Stimulated activated CD8-positive, alpha-beta memory T cell treated with anti-CD3 and anti-CD28 coated beads, Interleukin-15, amount 100 ng/mL, for 24 hours (primary cell): ENCODE results near the gene TUBA1C.
"Not testable (repeated sequence)": the region's sequence is repeated elsewhere in the genome, so short reads cannot be mapped to it uniquely, and the experiment has no call there.

Experiments
- DNase-seq: peaks from one replicate; pipeline ENCODE4 v3.0.0-alpha.2; 2020; ENCODE audit warnings: low read depth

The TUBA1C gene

DNA sequence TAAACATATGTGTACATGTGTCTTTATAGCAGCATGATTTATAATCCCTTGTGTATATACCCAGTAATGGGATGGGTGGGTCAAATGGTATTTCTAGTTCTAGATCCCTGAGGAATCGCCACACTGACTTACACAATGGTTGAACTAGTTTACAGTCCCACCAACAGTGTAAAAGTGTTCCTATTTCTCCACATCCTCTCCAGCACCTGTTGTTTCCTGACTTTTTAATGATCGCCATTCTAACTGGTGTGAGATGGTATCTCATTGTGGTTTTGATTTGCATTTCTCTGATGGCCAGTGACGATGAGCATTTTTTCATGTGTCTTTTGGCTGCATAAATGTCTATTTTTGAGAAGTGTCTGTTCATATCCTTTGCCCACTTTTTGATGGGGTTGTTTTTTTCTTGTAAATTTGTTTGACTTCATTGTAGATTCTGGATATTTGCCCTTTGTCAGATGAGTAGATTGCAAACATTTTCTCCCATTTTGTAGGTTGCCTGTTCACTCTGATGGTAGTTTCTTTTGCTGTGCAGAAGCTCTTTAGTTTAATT, 45.6 kb downstream of the TUBA1C start:
- DNase-seq = not testable (repeated sequence)

DNA sequence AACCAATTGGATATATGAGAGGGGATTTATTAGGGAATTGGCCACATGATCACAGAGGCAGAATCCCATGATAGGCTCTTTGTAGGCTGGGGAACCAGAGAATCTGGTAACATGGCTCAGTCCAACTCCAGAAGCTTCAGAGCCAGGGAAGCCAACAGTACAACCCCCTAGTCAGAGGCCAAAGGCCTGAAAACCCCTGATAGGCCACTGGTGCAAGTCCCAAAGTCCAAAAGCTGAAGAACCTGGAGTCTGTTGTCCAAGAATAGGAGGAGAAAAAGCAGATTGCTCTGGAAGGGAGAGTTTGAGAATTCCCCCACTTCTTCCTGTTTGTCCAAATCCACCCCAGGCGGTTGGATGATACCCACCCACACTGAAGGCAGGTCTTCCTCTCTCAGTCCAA, 49.9 kb downstream of the TUBA1C start:
- no peak for DNase-seq

DNA sequence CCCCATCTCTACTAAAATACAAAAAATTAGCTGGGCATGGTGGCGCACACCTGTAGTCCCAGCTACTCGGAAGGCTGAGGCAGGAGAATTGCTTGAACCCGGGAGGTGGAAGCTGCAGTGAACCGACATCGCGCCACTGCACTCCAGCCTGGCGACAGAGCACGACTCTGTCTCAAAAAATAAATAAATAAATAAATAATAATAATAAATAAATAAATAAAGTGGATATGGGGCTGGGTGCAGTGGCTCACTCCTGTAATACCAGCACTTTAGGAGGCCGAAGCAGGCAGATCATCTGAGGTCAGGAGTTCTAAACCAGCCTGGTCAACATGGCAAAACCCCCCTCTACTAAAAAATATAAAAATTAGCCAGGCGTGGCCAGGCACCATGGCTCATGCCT, 52.2 kb downstream of the TUBA1C start:
- not testable (repeated sequence) for DNase-seq

DNA sequence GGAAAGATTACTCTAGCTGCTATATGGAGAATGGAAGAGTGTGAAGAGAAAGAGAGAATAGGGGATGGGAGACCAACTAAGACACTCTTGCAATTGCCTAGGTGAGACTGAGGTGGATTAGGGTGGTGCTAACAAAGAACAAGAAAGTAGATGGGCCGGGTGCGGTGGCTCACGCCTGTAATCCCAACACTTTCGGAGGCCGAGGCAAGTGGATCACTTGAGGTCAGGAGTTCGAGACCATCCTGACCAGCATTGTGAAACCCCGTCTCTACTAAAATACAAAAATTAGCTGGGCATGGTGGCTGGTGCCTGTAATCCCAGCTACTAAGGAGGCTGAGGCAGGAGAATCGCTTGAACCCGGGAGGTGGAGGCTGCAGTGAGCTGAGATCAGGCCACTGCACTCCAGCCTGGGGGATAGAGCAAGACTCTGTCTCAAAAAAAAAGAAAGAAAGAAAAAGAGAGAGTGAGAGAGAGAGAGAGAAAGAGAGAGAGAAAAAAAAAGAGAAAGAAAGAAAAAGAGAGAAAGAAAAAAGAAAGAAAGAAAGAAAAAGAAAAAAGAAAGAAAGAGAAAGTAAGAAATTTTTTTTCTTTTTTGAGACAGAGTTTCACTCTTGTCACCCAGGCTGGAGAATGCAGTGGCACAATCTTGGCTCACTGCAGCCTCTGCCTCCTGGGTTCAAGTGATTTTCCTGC, 55.7 kb downstream of the TUBA1C start:
- not testable (repeated sequence) for DNase-seq

DNA sequence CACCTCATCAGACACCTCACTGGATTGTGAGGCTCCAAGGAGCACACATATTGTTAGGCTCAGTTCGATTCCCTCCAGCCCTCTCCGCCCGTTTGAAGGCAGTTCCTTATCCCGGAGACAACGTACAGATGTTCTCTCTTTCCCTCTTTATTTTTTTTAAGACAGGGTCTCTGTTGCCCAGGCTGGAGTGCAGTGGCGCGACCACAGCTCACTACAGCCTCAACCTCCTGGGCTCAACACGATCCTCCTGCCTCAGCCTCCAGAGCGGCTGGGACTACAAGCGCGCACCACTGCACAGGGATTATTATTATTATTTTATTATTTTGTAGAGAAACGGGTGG, 57.5 kb downstream of the TUBA1C start:
- no peak for DNase-seq

DNA sequence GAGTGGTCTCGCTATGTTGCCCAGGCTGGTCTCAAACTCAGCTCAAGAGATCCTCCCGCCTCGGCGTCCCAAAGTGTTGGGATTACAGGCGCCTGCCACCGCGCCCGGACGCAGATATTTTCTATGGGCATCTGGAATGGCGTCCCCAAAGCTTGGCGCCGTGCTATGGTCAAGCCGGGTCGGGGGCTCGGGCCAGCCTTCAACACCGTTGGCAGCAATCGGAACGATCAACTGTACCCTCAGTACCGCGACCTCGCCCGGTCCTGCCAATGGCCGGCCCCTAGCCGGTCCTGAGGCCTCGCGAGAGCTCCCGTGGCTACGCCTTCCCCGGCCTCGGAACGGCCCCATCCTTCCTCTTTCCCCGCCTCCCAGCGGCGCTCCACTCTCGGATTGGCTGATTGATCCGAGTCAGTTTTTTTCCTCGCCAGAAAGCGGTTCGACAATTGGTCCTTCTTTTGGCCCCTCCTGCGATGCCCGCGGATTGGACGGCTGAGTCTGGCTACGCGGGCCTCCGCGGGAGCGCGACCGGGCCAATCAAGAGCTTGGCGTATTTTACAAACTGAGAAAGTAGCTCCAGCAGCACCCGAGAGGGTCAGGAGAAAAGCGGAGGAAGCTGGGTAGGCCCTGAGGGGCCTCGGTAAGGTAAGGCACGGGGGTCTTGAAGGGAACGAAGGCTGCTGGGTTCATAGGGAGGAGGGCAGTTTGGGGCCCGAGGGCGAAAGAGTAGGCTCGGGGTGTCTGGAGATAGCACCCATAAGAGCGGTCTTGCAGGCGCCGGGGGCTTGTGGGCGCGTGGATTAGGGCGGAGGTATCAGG, 58.0 kb downstream of the TUBA1C start, which contains the start of gene TROAP:
Gene TROAP, plus strand, starts transcription at position 548 of the 816 bp plus-strand sequence. CDS start 354 bp downstream, outside the sequence.
- DNase-seq = peak; percentile 80

DNA sequence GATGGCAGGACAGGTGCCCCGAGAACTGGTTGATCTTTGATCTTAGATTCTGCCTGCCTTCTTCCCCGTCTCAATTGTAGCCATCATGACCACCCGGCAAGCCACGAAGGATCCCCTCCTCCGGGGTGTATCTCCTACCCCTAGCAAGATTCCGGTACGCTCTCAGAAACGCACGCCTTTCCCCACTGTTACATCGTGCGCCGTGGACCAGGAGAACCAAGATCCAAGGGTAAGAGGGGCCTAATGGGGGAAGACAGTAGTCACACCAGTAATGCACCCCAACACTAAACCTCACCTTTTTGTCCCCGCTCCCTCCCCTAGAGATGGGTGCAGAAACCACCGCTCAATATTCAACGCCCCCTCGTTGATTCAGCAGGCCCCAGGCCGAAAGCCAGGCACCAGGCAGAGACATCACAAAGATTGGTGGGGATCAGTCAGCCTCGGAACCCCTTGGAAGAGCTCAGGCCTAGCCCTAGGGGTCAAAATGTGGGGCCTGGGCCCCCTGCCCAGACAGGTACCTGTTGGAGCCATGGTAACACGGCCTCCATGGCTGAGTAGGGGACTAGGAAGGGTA, 58.7 kb downstream of the TUBA1C start:
- no peak for DNase-seq
